Measurements from ENCODE around the gene VGF.
"Not testable (repeated sequence)": the region's sequence is repeated elsewhere in the genome, so short reads cannot be mapped to it uniquely, and the experiment has no call there.

Gene VGF

GRCh38 chr7:101140339-101140699, 25.1 kb downstream of the VGF start:
- no peak for DNase-seq (ENCODE audit: extremely low read depth in 1 of 2, low read depth in 1 of 2)

DNA sequence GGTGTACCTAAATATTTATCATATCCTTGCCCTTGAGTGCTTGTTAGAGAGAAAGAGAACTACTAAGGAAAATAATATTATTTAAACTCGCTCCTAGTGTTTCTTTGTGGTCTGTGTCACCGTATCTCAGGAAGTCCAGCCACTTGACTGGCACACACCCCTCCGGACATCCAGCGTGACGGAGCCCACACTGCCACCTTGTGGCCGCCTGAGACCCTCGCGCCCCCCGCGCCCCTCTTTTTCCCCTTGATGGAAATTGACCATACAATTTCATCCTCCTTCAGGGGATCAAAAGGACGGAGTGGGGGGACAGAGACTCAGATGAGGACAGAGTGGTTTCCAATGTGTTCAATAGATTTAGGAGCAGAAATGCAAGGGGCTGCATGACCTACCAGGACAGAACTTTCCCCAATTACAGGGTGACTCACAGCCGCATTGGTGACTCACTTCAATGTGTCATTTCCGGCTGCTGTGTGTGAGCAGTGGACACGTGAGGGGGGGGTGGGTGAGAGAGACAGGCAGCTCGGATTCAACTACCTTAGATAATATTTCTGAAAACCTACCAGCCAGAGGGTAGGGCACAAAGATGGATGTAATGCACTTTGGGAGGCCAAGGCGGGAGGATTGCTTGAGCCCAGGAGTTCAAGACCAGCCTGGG, 27.0 kb downstream of the VGF start:
- DNase-seq (ENCODE audit: extremely low read depth in 1 of 2, low read depth in 1 of 2): peak; percentile 67 to 87

DNA sequence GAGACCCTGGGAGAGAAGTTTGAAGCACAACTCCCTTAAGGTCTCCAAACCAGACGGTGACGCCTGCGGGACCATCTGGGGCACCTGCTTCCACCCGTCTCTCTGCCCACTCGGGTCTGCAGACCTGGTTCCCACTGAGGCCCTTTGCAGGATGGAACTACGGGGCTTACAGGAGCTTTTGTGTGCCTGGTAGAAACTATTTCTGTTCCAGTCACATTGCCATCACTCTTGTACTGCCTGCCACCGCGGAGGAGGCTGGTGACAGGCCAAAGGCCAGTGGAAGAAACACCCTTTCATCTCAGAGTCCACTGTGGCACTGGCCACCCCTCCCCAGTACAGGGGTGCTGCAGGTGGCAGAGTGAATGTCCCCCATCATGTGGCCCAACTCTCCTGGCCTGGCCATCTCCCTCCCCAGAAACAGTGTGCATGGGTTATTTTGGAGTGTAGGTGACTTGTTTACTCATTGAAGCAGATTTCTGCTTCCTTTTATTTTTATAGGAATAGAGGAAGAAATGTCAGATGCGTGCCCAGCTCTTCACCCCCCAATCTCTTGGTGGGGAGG, 27.6 kb downstream of the VGF start:
- no peak for DNase-seq (ENCODE audit: extremely low read depth in 1 of 2, low read depth in 1 of 2)

DNA sequence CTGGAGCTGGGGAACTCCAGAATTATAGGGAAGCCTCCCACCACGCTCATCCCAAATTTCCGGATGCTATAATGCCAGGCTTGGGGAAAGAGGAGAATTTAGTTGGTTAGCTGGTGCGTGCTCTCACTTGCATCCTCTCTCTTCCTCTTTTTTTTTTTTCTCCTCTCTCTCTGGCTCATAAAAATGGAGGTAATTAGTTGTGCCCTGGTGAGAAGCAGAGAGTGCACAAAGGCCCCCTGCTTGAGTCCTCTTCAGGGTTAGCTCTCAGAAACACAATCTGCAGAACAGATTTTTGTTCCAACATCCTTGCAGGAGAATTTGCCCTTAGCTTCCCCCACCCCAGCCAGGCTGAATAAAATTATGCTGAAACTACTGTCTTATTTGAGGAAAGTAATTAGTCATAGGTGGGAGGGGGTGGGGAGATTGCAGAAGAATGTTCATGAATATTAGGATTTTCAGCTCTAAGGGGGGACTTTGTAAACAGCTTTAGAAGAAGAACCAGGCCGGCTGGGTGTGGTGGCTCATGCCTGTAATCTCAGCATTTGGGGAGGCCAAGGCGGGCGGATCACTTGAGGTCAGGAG, 30.9 kb downstream of the VGF start:
- DNase-seq (ENCODE audit: extremely low read depth in 1 of 2, low read depth in 1 of 2): no peak

- no peak for DNase-seq (ENCODE audit: extremely low read depth in 1 of 2, low read depth in 1 of 2)
These were observed 31.6 kb downstream of the VGF start for GRCh38 chr7:101133621-101134398.

GRCh38 chr7:101132626-101133600, 32.5 kb downstream of the VGF start:
- not testable (repeated sequence) for DNase-seq (ENCODE audit: extremely low read depth in 1 of 2, low read depth in 1 of 2)

- DNase-seq (ENCODE audit: extremely low read depth in 1 of 2, low read depth in 1 of 2): no peak
These were observed 35.7 kb downstream of the VGF start for GRCh38 chr7:101129603-101130117.

DNA sequence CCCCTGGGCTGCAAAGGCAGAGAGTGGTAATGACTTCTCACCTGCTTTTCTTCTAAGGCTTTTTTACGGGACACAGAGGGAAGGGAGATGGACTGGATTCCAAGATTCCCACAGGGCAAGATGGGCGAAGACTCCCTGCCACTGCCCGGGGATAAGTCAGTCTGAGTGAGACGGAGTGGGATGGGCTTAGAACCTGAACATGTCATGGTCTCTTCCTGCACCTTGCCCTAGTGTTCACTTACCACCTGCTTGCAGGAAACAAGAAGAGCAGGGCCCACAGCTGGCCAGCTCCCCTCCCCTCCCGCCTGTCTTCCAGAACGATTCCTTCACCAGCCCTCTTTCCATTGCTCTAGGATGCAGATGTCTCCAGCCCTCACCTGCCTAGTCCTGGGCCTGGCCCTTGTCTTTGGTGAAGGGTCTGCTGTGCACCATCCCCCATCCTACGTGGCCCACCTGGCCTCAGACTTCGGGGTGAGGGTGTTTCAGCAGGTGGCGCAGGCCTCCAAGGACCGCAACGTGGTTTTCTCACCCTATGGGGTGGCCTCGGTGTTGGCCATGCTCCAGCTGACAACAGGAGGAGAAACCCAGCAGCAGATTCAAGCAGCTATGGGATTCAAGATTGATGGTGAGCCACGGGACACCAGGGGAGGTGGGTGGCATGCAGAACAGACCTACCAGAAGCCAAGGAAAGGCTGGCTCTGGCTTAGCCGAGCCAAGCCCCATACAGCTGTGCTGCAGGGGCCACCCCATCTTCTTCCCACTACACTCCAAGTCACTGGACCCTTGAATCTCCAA, 37.1 kb downstream of the VGF start:
- no peak for DNase-seq (ENCODE audit: extremely low read depth in 1 of 2, low read depth in 1 of 2)

DNA sequence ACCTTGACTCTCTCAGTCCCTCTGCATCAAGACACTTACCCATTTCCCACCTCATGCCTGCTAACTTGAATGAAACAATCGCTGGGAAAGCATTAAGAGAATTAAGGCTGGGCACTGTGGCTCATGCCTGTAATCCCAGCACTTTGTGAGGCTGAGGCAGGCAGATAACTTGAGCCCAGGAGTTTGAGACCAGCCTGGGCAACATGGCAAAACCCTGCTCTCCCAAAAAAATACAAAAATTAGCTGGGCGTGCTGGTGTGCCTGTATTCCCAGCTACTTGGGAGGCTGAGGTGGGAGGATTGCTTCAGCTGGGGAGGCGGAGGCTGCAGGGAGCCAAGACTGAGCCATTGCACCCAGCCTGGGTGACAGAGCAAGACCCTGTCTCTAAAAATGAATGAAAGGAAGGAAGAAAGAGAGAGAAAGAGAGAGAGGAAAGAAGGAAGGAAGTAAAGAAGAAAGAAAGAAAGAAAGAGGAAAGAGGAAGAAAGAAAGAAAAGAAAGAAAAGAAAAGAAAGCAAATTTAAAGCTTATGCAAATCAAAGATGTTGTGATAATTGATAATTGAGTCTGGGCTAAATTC, 37.8 kb downstream of the VGF start:
- no peak for DNase-seq (ENCODE audit: extremely low read depth in 1 of 2, low read depth in 1 of 2)

GRCh38 chr7:101126651-101127459, 38.5 kb downstream of the VGF start, which contains the start of gene SERPINE1:
TSS of gene SERPINE1 (plus strand) at chr7:101127104. CDS start at chr7:101128394, 1,290 bp downstream.
- peak in 1 of 2 donors; percentile 43 for DNase-seq (ENCODE audit: extremely low read depth in 1 of 2, low read depth in 1 of 2)

- DNase-seq (ENCODE audit: extremely low read depth in 1 of 2, low read depth in 1 of 2): no peak
These were observed 39.2 kb downstream of the VGF start for GRCh38 chr7:101125989-101126650.

- DNase-seq (ENCODE audit: extremely low read depth in 1 of 2, low read depth in 1 of 2): no peak
These were observed 40.9 kb downstream of the VGF start for GRCh38 chr7:101124376-101125056.

DNA sequence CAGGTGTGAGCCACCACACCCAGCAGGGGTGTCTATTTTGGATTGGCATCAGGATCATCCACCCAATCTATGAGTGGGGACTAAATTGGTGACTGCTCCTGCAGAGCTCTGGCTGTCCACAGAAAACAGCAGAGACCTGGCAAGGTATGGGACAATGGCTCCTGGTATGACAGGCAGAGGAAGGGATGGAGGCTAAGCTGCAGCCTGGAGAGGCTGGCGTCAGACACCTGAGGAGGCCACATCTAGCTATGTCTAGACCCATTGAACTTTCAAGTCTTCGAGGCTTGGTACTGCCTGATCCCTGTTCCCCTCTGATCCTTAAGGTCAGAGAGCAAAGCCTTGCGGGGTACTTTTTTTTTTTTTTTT, 41.7 kb downstream of the VGF start:
- DNase-seq (ENCODE audit: extremely low read depth in 1 of 2, low read depth in 1 of 2): no peak

DNA sequence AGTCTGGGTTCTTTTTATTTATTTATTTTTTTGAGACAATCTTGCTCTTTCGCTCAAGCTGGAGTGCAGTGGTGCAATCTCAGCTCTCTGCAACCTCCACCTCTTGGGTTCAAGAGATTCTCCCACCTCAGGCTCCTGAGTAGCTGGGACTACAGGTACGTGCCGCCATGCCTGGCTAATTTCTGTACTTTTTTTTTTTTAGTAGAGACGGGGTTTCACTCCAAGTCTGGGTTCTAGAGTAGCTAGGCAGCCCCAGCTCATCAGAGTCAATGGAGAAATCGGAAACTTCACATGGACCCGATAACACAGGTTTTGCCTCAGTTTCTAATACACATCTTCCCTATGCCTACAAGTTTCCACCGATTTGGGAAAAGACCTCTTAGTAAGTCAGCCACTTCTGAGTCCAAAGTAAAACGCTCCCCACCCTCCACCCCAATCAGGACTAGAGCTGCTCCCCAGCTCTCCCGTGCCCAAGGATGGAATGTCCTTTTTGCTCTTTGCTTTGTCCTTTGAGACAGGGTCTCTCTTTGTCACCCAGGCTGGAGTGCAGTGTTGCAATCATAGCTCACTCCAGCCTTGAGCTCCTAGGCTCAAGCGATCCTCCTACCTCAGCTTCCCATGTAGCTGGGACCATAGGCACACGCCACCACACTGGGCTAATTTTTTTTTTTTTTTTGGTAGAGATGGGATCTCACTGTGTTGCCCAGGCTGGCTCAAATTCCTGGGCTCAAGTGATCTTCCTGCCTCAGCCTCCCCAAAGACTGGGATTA, 42.3 kb downstream of the VGF start:
- no peak for DNase-seq (ENCODE audit: extremely low read depth in 1 of 2, low read depth in 1 of 2)

GRCh38 chr7:101121991-101122932, 43.1 kb downstream of the VGF start:
- DNase-seq (ENCODE audit: extremely low read depth in 1 of 2, low read depth in 1 of 2): no peak

DNA sequence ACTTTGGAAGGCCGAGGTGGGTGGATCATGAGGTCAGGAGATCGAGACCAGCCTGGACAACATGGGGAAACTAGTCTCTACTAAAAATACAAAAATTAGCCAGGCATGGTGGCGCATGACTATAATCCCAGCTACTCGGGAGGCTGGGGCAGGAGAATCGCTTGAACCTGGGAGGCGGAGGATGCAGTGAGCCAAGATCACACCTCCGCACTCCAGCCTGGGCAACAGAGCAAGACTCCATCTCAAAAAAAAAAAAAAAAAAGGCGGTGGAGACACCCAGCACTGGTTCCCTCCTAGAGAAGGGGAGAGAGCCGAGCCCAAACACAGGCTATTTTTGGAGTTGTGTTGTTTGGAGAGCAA, 43.8 kb downstream of the VGF start:
- DNase-seq (ENCODE audit: extremely low read depth in 1 of 2, low read depth in 1 of 2): not testable (repeated sequence)
